ENCODE results near the gene SAA1.
"Not testable (repeated sequence)": the region's sequence is repeated elsewhere in the genome, so short reads cannot be mapped to it uniquely, and the experiment has no call there.

DNA sequence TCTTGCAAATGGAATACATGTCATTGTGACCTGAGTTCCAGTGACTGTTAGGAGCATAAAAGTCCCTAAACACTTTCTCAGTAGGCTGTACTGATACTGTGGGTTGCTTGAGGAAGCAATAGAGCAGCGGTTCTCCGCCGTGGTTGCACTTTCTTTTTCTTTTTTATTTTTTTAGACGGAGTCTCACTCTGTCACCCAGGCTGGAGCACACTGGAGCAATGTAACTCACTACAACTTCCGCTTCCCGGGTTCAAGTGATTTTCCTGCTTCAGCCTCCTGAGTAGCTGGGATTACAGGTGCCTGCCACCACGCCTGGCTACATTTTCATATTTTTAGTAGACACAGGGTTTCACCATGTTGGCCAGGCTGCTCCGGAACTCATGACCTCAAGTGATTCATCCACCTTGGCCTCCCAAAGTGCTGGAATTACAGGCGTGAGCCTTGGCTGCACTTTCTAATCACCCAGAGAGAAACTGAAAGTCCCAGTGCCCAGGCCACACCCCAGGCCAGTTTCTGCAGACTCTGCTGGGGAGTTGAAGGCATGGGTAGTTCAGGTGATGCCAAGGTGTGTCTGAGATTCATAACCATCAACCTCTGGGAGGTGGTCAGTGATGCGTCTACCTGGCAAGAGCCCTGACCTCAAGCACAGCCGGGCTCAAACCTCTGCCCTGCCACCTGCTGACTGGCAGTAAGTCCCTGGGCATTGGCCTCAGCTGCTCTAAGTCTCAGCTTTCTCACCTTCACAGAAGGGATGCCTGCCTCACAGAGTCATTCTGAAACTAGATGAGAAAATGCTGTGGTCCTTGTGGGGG lies 19.5 kb upstream of the SAA1 start:
- not testable (repeated sequence) for TF ChIP-seq CTCF (IDR thresholded peaks at IDR 0.05; ENCODE audit: borderline replicate concordance, extremely low read depth, low read length, poor library complexity, severe bottlenecking); EZH2 (IDR thresholded peaks at IDR 0.05; ENCODE audit: borderline replicate concordance, low read depth, low read length, severe bottlenecking)

All from DND-41 (cell line).